Skeletal muscle cell (primary cell): ENCODE measurements around the gene ADAMTS14.

ENCODE experiments used
- DNase-seq: peaks from one replicate; pipeline ENCODE4 v3.0.0-alpha.2; 2010; ENCODE audit warnings: low read depth
- H3K4me3 ChIP-seq: 2 replicates; pipeline ENCODE4 v1.5.1; 2011; ENCODE audit warnings: low read depth, mild to moderate bottlenecking, control low read depth, low read length, moderate library complexity

Gene ADAMTS14

DNA sequence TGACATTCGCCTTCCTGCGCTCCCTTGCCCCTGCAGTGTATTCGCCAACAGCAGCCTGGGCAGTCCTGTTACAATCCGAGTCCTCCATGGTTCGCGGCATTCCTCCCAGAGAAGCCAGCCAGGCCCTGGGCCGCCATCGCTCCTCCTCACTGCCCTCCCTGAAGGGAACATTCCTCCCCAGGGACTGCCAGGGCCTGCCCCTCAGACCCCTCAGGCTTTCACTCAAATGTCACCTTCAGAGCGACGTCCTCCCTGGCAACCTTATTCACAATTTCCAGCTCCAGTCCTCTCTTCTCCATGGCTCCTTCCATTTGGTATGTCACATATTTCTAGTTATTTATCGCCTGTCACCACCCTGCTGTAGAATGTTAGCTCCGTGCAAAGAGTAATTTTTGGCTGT is 17.4 kb downstream of the ADAMTS14 start:
- no peak for DNase-seq
- H3K4me3 ChIP-seq = no peak overlapping the region

DNA sequence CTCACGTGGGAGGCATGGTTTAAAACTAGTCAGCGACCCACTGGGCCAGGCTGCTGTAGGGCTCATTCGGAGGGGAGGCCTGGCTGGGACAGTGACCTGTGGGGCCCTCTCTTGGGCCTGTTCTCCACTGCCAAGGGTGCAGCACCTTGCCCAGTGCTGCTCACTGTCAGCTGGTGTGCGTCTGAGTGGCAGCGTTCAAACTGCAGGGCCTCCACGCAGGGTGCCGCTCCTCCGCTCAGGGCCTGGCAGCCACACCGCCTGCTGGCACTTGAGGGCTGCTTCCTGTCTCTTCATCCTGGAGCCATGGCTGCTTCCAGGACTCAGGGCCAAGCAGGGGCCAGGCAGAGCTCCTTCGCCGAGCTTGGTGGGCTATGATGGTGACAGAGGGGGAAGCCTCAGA is 18.3 kb downstream of the ADAMTS14 start:
- no peak for DNase-seq

DNA sequence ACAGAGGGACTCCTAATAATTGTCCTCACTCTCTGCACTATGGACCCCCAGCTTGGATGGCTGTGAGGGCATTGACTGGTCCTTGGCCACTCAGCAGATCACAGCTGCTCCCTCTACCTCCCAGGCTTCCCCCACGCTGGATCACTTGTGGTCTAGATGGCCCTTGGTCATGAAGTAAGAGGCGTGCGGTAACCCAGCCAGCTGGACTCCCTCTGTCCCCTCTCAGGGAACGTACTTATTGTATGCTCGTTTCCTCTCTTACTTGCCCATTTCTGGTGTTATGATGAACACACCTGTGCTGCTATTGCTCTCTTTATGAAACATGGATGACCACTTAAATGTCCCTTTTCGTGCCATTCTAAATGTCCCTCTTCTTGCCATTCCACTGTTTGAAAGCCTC is 19.3 kb downstream of the ADAMTS14 start:
- no peak for DNase-seq

More for the DNA sequence above, 18.3 kb downstream of the ADAMTS14 start:
- H3K4me3 ChIP-seq = no peak overlapping the region

DNA sequence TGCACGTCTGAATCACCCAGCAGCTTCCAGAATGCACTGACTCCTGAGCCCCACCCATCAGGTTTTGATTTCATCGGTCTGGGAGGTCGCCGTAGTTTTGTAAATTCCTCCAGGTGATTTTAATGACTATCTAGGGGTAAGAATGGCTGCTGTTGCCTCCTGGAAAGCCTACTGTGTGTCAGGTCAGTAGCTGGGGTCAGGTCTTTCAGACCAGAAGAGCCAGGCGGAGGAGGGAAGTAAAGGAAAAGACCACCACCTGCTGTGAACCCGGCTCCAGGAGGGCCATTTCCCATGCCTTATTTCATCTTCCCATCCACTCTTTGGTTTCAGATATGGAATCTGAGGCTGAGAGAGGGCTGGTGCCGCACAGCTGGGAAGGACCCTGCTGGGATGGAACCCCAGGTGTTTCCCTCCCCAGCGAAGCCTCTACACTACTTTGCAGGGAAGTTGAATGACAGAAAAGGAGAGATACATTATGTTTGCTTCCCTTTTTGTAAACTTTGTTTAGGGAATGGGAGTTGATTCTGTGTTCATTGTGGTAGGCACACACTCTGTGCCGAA is 19.8 kb downstream of the ADAMTS14 start:
- no peak for DNase-seq
- no peak overlapping the region for H3K4me3 ChIP-seq

More for the DNA sequence above, 19.3 kb downstream of the ADAMTS14 start:
- no peak overlapping the region for H3K4me3 ChIP-seq

DNA sequence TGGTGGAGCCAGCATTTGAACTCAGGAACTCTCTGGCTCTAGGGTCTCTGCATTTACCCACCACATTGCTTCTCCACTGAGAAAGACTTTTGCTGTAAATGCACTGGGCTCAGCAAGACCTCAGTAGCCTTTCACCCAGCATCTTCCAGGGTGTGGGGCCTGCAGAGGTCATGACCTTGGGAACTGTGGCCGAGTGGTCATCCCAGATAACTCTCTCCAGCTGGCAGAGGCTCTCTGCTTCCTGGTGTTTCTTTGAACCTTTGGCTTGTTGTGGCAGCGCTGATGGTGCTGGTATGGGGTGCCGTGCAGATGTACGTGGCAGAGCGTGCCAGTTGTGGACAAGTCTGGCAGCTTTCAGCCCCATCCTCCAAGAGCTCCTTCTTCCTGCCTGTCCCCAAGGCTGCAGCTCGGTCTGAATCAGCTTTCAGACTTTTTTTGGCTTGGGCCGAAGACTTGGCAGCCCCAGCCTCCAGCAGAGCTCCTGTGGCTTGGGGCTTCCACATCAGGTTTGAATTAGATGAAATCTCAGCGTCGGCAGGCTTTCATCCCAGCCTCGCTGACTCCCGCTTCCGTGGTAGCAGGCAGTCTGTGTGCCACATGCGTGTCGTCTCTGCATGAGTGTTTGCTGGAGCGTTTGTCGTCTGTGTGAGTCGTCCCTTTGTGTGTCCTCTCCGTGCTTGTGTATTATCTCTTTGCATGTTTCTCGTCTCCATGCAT is 21.5 kb downstream of the ADAMTS14 start:
- DNase-seq = peak; percentile 57
- no peak overlapping the region for H3K4me3 ChIP-seq

DNA sequence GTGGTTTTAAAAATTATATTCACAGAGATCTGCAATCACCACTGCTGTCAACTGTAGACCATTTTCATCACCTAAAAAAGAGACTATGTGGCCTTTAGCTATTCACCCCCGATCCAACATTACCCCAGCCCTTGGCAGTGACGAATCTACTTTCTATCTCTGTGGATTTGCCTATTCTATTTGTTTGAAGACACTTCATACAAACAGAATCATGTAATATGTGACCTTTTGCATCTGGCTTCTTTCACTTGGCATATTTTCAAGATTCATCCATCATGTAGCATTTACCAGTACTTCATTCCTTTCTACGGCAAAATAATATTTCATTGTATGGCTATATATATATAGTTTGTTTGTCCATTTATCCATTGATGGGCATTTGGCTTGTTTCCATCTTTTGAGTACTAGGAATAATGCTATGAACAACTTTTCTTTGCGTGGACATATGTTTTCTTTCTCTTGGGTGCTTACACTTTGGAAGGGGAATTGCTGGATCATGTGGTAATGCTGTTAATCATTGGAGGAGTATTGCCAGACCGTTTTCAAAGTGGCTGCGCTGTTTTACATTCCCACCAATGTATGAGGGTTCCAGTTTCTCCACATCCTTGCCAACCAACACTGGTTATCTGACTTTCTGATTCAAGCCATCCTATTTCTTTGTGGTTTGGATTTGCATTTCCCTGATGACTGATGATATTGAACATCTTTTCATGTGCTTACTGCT is 22.3 kb downstream of the ADAMTS14 start:
- peak; percentile 72 for DNase-seq

DNA sequence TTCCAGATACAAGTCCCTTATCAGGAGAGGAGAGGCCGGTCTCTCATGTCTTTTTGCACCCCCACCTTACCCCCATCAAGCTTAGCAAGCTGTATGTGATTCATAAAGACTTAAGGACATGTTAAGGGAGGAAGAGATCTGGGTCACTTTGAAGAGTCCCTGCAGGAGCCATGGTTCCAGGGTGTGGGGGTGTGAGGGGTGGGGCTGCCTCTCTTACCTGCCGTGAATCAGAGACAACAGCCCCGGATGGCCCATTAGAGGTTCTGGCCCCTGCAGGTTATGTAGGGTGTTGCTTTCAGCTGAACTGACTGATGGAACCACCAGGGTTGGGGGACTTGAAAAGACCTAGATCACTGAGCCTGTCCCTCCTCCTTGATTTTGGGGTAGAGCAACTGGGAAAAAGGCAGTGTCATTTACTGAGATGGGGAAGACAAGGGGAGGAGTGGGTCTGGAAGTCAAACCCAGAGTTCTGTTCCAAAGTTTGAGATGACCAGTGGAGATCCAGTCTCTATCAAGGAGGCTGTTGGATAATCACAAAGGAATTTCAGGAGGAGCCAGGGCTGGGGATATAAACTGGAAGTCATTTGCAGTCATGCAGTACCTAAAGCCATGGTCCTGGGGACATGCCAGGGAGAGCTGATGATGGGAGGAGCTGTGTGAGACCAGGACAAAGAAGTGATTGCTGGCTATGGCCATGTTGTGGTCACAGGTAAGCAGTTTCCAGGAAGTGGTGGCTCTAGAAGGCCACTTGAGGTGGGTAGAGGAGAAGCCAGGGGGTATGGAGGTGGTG is 23.1 kb downstream of the ADAMTS14 start:
- no peak overlapping the region for H3K4me3 ChIP-seq
- DNase-seq = no peak

More for the DNA sequence above, 22.3 kb downstream of the ADAMTS14 start:
- H3K4me3 ChIP-seq = no peak overlapping the region

DNA sequence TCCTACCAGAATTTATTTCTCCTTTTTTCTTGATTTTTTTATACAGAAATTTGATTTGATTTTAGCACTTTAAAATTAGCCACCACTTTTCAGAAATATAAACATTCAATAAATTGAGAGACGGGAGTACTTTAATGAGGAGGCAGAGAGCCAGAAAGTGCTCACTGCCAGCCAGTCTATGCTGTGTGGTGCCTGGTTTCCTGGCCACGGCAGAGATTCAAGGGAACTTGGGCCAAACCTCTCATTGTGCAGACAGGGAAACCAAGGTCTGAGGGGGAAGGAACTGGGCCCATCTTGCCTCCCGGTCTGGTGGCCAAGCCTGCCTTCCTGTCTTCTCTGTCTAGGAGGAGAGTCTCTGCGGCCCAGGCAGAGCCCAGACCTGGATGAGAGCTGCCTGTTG is 25.9 kb downstream of the ADAMTS14 start:
- H3K4me3 ChIP-seq = no peak overlapping the region
- DNase-seq = no peak

DNA sequence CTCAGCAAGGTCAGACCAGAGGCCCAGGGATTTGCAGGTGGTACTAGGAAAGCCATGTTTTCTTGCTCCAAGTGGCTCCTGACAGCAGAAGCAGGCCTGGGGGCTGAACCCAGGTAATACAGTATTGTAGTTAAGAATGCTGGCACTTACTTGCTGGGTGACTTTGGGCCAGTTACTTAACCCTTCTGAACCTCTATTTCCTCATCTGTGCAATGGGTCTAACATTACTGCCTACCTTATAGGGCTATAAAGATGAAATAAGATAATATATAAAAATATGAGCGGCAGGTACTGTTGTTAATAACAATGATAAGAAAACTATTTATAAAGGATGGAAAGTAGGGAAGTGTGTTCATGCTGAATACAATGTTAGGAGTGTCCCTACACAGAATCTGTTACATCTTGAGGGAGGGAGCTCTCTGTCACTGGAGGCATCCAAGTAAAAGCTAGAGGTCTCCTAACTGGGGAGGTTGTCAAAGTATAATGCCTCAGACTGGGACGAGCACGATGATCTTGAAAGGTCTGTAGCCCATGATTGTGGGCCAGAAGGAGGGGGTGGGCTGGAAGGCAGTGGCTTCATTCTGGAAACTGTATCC is 26.9 kb downstream of the ADAMTS14 start:
- H3K4me3 ChIP-seq = no peak overlapping the region
- no peak for DNase-seq

DNA sequence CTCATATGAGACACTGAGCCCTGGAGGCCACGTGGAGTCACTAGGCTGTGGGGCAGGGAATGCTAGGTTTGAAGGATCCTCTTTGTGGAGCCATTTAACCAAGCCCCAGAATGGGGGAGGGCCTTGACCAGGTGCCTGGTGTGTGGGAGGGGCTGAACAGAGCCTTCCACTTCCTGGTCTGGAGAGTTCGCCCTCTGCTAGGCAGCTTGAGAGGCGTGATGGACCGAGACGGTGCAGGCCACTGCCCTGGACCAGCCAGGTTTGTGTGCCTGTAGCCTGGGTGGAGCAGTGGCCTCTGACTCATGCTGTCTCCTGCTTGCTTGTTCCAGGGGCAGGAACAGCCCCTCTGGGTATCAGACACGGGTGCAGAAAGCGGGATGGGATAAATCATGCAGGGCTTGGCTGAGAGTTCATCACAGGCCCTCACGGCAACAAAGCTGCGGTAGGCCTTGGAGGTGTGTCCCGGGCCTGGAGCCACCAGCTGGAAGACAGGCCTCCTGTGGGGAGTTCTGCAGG is 27.4 kb downstream of the ADAMTS14 start:
- DNase-seq = no peak
- H3K4me3 ChIP-seq = no peak overlapping the region

DNA sequence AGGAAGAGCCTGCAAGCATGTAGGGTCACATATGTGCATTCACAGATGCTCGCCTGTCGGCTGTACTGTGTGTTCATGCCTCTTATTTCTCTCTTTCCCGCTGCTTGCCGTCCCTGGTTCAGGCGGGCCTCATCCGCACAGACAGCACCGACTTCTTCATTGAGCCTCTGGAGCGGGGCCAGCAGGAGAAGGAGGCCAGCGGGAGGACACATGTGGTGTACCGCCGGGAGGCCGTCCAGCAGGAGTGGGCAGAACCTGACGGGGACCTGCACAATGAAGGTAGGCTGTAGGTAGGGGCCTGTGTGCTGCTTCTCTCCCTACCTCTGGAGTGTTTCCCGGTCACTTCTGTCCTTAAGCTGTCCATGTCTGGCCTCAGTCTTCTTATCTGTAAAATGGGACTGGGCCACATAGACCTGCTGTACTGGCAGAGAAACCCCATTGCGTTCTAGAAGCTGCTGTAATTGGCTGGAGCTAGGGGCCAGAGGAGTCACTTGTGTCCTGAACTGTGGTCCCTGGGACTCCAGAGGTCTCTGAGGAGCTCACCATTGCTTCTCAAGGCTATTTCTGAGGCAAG is 30.0 kb downstream of the ADAMTS14 start:
- DNase-seq = no peak

DNA sequence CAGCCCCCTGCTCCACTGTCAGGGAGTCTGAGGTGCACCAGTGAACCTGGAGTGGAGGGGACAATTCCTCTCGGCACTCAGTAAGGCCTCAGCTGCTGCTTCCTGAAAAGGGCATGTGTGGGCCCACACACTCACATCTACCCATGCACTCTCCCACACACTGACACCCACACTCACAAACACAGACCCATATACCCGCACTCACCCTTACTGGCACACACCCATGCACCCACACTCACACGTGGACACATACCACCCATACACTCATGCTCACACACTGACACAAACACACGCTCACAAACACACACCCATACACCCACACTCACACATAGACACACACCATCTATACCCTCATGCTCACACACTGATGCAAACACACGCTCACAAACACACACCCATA is 31.9 kb downstream of the ADAMTS14 start:
- H3K4me3 ChIP-seq = no peak overlapping the region
- DNase-seq = no peak

More for the DNA sequence above, 30.0 kb downstream of the ADAMTS14 start:
- no peak overlapping the region for H3K4me3 ChIP-seq

DNA sequence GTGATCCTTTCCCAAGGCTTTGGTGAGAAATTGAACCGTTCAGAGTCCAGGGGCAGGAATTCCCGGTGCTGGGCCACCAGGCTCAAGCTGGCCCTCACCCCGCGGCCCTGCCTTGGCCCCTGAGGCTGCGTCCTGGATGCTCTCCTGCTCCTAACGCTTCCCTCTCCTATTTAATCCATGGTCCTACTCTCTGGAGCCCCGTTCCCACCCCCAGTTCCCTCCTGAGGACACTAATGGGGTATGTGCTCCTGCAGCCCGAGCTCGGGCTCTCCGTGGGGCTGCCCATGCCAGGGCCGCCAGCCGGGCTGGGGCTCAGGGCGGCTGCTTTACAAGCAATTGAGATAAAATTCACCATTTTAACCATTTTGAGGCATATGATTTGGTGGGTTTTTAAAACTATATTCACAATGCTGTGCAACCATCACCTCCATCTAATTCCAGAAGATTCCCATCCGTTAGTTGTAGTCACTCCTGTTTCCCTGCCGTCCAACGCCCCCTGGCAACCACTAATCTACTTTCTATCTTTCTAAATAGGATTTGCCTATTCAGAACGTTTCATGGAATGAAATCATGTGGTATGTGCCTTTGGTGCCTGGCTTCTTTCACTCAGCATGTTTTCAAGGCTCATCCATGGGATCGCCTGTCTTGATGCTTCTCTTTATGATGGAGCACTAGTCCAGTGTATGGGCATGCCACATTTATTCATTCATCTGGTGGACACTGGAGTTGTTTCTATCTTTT is 33.0 kb downstream of the ADAMTS14 start:
- no peak for DNase-seq
- H3K4me3 ChIP-seq = no peak overlapping the region

DNA sequence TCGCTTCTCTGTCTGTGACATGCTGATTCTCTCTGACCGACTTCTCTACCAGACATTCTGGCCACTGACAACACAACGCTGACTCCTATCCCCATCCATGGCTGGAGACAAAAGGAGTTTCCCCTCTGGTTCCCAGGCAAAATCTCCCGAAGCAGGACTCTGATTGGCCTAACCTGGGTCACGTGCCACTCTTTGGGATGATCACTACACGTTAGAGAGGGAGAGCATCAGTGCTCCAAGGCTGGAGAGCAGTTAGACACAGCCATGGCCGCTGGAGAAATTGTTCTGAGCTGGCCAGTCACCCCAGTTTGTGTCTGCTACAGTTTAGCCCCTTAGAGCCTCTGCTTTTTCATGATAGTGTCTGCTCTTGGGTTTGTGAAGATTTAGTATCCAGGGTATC is 38.9 kb downstream of the ADAMTS14 start:
- no peak for DNase-seq
- H3K4me3 ChIP-seq = no peak overlapping the region

DNA sequence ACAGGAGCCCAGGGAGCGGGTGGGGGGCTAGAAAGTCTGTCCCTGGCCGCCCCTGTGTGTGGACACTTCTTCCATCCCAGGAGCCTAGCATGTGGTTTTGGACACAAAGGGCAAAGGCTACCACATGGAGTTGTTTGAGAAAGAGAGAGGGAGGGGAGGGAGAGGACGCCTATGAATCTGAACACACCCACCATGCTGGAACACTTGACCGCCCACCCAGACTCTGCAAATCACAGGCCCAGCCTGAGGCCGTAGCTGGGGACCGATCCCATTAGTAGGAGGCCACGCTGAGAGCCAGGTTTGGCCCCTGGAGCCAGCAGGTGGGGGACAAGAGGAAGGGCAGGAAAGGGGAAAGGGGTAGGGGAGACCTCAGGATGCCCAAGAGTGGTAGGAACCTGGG is 39.6 kb downstream of the ADAMTS14 start:
- H3K4me3 ChIP-seq = no peak overlapping the region
- no peak for DNase-seq

DNA sequence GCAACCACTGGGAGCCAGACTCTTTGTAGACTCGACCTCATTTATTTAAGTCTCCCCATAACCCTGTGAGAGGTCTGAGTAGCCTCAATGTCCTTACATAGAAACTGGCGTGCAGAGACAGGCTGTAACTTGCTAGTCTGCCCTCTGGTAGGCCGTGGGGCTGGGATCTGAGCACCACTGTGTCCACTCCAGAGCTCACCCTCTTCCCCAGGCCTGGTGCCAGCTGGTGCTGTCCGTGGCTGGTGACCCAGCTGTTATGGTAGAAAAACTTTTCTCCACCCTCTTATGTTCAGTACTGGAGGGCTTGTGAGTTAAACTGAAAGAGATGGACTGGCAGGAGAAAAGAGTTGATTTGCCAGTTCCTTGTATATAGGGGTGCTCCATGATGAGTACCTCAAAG is 41.9 kb downstream of the ADAMTS14 start:
- no peak for DNase-seq
- no peak overlapping the region for H3K4me3 ChIP-seq

DNA sequence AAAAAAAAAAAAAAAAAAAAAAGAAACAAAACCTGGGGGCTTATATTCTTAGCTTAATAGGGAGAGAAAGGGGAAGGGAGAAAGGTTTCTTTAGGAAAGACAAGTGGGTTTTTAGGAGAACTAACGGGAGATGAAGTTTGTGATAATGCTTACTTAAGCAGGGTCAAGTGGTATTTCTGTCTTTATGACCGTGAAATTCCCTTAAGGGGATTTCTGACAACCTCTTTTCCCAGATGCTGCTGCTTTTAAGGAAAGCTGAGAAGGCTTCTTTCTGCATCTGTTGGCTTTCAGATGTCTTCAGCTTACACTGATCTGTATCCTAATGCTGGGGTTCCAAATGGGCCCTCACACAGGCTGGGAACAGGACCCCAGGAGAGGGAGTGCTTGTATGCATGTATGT is 42.6 kb downstream of the ADAMTS14 start:
- no peak overlapping the region for H3K4me3 ChIP-seq
- no peak for DNase-seq
